ENCODE measurements around the gene NDUFV1. TPM values are rescaled to one million over a fixed set of nuclear protein-coding genes. Genes with fewer than 3 reads are reported as not detected.
A peak's percentile ranks its signal among the peaks of the same experiment; 100 is the strongest.

NDUFV1 gene
- total RNA-seq, 1 donor from 2014 or later: 180 TPM

DNA sequence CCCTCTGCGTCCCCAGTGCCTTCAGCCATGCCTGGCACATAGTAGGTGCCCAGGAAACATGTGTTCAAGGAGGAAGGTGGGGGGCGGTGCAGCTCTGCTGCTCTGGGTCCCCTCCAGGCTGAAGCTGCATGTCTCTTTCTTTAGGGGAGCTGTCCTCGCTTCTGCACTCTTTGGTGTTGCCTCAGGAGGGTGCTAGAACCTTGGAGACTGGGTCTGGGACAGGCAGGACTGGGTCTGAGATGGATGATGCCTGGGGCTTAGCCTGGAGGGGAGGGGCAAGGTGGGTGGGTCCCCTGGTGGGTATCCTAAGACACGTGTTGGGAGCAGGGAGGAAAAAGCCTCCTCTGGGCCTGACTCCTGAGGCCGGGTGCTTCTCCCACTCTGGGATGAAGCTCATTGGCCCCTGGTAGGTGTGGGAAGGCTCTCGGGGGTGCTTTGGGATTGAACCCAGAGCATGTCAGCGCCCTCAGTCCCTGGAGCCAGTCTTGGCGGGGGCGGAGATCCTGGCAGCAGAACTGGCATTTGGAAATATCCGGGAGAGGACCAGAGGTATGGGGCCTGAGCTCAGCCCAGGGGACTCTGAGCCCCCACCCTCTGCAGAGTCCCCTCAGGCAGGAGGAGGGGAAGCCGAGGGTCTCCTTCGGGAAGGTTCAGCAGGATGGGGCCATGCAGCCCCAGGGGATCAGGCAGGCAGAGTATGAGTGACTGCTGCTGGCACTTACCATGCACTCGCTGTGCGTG, 29.8 kb upstream of the NDUFV1 start:
- Mint-ChIP-seq H3K9me3 (ENCODE audit: unreplicated experiment) (no peaks in the 10 kb centered on the region), H3K4me1 (ENCODE audit: unreplicated experiment) (peaks cover 4% of the 10 kb centered on the region), H3K4me3 (ENCODE audit: unreplicated experiment) (no peak overlapping the region), H3K27ac (ENCODE audit: unreplicated experiment) (no peak overlapping the region), H3K27me3 (ENCODE audit: unreplicated experiment) (peaks cover 62% of the 10 kb centered on the region), H3K36me3 (ENCODE audit: unreplicated experiment) (peaks cover 2% of the 10 kb centered on the region)
- TF ChIP-seq CTCF (IDR thresholded peaks at IDR 0.05): no peak
- DNase-seq (ENCODE audit: extremely low spot score, unreplicated experiment): no peak

DNA sequence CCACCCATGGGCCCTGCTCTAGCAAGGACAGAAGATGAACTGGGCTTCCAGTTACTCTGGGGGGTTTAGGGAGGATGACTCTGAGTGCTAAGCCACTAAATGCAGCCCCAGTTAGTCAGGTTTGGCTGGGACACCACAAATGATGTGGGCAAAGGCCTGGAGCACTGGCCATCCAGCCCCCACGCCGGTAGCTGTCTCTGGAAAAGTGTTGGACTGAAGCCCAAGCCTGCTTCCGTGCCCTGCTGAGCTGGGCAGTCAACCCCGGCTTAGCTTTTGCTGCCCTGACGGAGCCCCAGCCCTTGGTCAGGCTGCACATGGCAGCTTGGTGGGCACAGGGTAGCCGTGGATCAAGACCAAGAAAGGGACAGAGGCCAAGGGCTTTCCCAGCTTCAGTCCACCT, 28.8 kb upstream of the NDUFV1 start:
- peaks cover 60% of the 10 kb centered on the region for H3K27me3 Mint-ChIP-seq (ENCODE audit: unreplicated experiment)
- H3K9me3 Mint-ChIP-seq (ENCODE audit: unreplicated experiment): no peaks in the 10 kb centered on the region
- no peak overlapping the region for H3K4me3 Mint-ChIP-seq (ENCODE audit: unreplicated experiment)
- H3K36me3 Mint-ChIP-seq (ENCODE audit: unreplicated experiment): peaks cover 2% of the 10 kb centered on the region
- H3K4me1 Mint-ChIP-seq (ENCODE audit: unreplicated experiment): peaks cover 14% of the 10 kb centered on the region
- TF ChIP-seq CTCF (IDR thresholded peaks at IDR 0.05): no peak
- DNase-seq (ENCODE audit: extremely low spot score, unreplicated experiment): no peak
- no peak overlapping the region for H3K27ac Mint-ChIP-seq (ENCODE audit: unreplicated experiment)

GRCh38 chr11:67581469-67581868, 25.3 kb upstream of the NDUFV1 start:
- DNase-seq (ENCODE audit: extremely low spot score, unreplicated experiment): no peak
- peaks cover 37% of the 10 kb centered on the region for H3K27me3 Mint-ChIP-seq (ENCODE audit: unreplicated experiment)
- no peak for TF ChIP-seq CTCF (IDR thresholded peaks at IDR 0.05)
- H3K27ac Mint-ChIP-seq (ENCODE audit: unreplicated experiment): no peak overlapping the region
- H3K4me3 Mint-ChIP-seq (ENCODE audit: unreplicated experiment): no peak overlapping the region
- H3K36me3 Mint-ChIP-seq (ENCODE audit: unreplicated experiment): peaks cover 13% of the 10 kb centered on the region
- no peaks in the 10 kb centered on the region for H3K9me3 Mint-ChIP-seq (ENCODE audit: unreplicated experiment)
- peaks cover 35% of the 10 kb centered on the region for H3K4me1 Mint-ChIP-seq (ENCODE audit: unreplicated experiment)

GRCh38 chr11:67582011-67582410, 24.7 kb upstream of the NDUFV1 start:
- peak overlapping the region; percentile 65 for H3K27ac Mint-ChIP-seq (ENCODE audit: unreplicated experiment)
- DNase-seq (ENCODE audit: extremely low spot score, unreplicated experiment): no peak
- peaks cover 35% of the 10 kb centered on the region for H3K4me1 Mint-ChIP-seq (ENCODE audit: unreplicated experiment)
- H3K27me3 Mint-ChIP-seq (ENCODE audit: unreplicated experiment): peaks cover 35% of the 10 kb centered on the region
- H3K9me3 Mint-ChIP-seq (ENCODE audit: unreplicated experiment): no peaks in the 10 kb centered on the region
- no peak for TF ChIP-seq CTCF (IDR thresholded peaks at IDR 0.05)
- peak overlapping the region; percentile 70 for H3K4me3 Mint-ChIP-seq (ENCODE audit: unreplicated experiment)
- peaks cover 19% of the 10 kb centered on the region for H3K36me3 Mint-ChIP-seq (ENCODE audit: unreplicated experiment)

DNA sequence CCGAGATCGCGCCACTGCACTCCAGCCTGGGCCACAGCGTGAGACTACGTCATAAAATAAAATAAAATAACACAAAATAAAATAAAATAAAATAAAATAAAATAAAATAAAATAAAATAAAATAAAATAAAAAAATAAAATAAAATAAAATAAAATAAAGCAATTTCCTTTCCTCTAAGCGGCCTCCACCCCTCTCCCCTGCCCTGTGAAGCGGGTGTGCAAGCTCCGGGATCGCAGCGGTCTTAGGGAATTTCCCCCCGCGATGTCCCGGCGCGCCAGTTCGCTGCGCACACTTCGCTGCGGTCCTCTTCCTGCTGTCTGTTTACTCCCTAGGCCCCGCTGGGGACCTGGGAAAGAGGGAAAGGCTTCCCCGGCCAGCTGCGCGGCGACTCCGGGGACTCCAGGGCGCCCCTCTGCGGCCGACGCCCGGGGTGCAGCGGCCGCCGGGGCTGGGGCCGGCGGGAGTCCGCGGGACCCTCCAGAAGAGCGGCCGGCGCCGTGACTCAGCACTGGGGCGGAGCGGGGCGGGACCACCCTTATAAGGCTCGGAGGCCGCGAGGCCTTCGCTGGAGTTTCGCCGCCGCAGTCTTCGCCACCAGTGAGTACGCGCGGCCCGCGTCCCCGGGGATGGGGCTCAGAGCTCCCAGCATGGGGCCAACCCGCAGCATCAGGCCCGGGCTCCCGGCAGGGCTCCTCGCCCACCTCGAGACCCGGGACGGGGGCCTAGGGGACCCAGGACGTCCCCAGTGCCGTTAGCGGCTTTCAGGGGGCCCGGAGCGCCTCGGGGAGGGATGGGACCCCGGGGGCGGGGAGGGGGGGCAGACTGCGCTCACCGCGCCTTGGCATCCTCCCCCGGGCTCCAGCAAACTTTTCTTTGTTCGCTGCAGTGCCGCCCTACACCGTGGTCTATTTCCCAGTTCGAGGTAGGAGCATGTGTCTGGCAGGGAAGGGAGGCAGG, 23.2 kb upstream of the NDUFV1 start, which contains the start of gene GSTP1:
TSS of gene GSTP1 (plus strand) at position 566 of the 958 bp plus-strand sequence. CDS start at position 598, 32 bp downstream.
- Mint-ChIP-seq H3K4me3 (ENCODE audit: unreplicated experiment) (peak within 1 kb of the TSS; percentile 97), H3K4me1 (ENCODE audit: unreplicated experiment) (peaks cover 37% of the 10 kb centered on the region), H3K36me3 (ENCODE audit: unreplicated experiment) (peaks cover 22% of the 10 kb centered on the region), H3K27ac (ENCODE audit: unreplicated experiment) (peak within 1 kb of the TSS; percentile 99), H3K27me3 (ENCODE audit: unreplicated experiment) (peaks cover 32% of the 10 kb centered on the region), H3K9me3 (ENCODE audit: unreplicated experiment) (no peaks in the 10 kb centered on the region)
- peak; percentile 97 for DNase-seq (ENCODE audit: extremely low spot score, unreplicated experiment)
- peak; percentile 90 for TF ChIP-seq CTCF (IDR thresholded peaks at IDR 0.05)

Data from osteocyte (in vitro differentiated cells).